Activated CD4-positive, alpha-beta T cell treated with anti-CD3 and anti-CD28 coated beads, Interleukin-2, amount 50 U/mL, for 24 hours (primary cell): ENCODE results near the gene SNAP29.
"Not testable (repeated sequence)": the region's sequence is repeated elsewhere in the genome, so short reads cannot be mapped to it uniquely, and the experiment has no call there.

ENCODE experiments used
- DNase-seq, 2 donors: peaks; one replicate each; pipeline ENCODE4 v3.0.0-alpha.2; 2020; ENCODE audit warnings: low read depth in 1 of 2, low spot score in 1 of 2

Gene SNAP29

GRCh38 chr22:20858615-20859416, at the start of gene SNAP29, which contains the start of gene PI4KA:
Gene SNAP29 (plus strand): TSS chr22:20859007. CDS start chr22:20859111, 104 bp downstream.
Gene PI4KA (minus strand): TSS chr22:20858811. CDS start chr22:20858725, 86 bp downstream.
- peak; percentile 92 to 97 for DNase-seq

GRCh38 chr22:20809538-20810185, 49.1 kb upstream of the SNAP29 start:
- DNase-seq: no peak

GRCh38 chr22:20810645-20811044, 48.2 kb upstream of the SNAP29 start:
- no peak for DNase-seq

- no peak for DNase-seq
Observed at GRCh38 chr22:20811171-20811570, 47.6 kb upstream of the SNAP29 start.

- no peak for DNase-seq
Observed at GRCh38 chr22:20811971-20812660, 46.7 kb upstream of the SNAP29 start.

- no peak for DNase-seq
Observed at GRCh38 chr22:20813056-20813455, 45.8 kb upstream of the SNAP29 start.

GRCh38 chr22:20814221-20814808, 44.5 kb upstream of the SNAP29 start:
- DNase-seq: no peak

- no peak for DNase-seq
Observed at GRCh38 chr22:20815477-20816050, 43.2 kb upstream of the SNAP29 start.

- no peak for DNase-seq
Observed at GRCh38 chr22:20816559-20816958, 42.2 kb upstream of the SNAP29 start.

GRCh38 chr22:20818471-20818870, 40.3 kb upstream of the SNAP29 start:
- DNase-seq: no peak

- no peak for DNase-seq
Observed at GRCh38 chr22:20819471-20819870, 39.3 kb upstream of the SNAP29 start.

- not testable (repeated sequence) for DNase-seq
Observed at GRCh38 chr22:20821717-20822239, 37.0 kb upstream of the SNAP29 start.

GRCh38 chr22:20822240-20822639, 36.6 kb upstream of the SNAP29 start:
- DNase-seq: no peak

- DNase-seq: no peak
Observed at GRCh38 chr22:20823264-20823663, 35.5 kb upstream of the SNAP29 start.

- not testable (repeated sequence) for DNase-seq
Observed at GRCh38 chr22:20825216-20825615, 33.6 kb upstream of the SNAP29 start.

GRCh38 chr22:20825624-20826023, 33.2 kb upstream of the SNAP29 start:
- DNase-seq: no peak

- DNase-seq: not testable (repeated sequence)
Observed at GRCh38 chr22:20826373-20827152, 32.2 kb upstream of the SNAP29 start.

GRCh38 chr22:20829491-20830134, 29.2 kb upstream of the SNAP29 start:
- DNase-seq: no peak

GRCh38 chr22:20833225-20833665, 25.6 kb upstream of the SNAP29 start:
- no peak for DNase-seq
